Neural cell (in vitro differentiated cells): ENCODE data around the gene ATG4A.

ENCODE experiments used
- EP300 ChIP-seq: fragments of 450-650 bp; conservative IDR thresholded peaks from 2 replicates; pipeline ENCODE4 v1.6.1; 2014; ENCODE audit warnings: antibody characterized with exemption, mild to moderate bottlenecking, moderate library complexity; ENCODE audit not compliant: poor library complexity, severe bottlenecking
- EZH2 ChIP-seq: fragments of 200-600, 300-800 bp; shearing (Covaris generic), sonication (generic); IDR thresholded peaks from 2 replicates; pipeline ENCODE4 v1.6.1; 2014; ENCODE audit warnings: antibody characterized with exemption, low read length, borderline replicate concordance, mild to moderate bottlenecking; ENCODE audit not compliant: insufficient read depth, poor library complexity, severe bottlenecking
- POLR2AphosphoS5 ChIP-seq: IDR thresholded peaks from 2 replicates; pipeline ENCODE4 v1.6.1; 2012
- RAD21 ChIP-seq: fragments of 450-650 bp; conservative IDR thresholded peaks from 2 replicates; pipeline ENCODE4 v1.6.1; 2014; ENCODE audit warnings: antibody characterized with exemption, mild to moderate bottlenecking, moderate library complexity
- TF ChIP-seq, protein P1 (sequence below): fragments of 450-650 bp; IDR thresholded peaks from 2 replicates; pipeline ENCODE4 v1.5.1; 2014; ENCODE audit warnings: antibody characterized with exemption, mild to moderate bottlenecking, moderate library complexity; ENCODE audit not compliant: poor library complexity, severe bottlenecking
- TF ChIP-seq, protein P2 (sequence below): IDR thresholded peaks from 2 replicates; pipeline ENCODE4 v1.6.1; 2012; ENCODE audit warnings: borderline replicate concordance

DNA sequence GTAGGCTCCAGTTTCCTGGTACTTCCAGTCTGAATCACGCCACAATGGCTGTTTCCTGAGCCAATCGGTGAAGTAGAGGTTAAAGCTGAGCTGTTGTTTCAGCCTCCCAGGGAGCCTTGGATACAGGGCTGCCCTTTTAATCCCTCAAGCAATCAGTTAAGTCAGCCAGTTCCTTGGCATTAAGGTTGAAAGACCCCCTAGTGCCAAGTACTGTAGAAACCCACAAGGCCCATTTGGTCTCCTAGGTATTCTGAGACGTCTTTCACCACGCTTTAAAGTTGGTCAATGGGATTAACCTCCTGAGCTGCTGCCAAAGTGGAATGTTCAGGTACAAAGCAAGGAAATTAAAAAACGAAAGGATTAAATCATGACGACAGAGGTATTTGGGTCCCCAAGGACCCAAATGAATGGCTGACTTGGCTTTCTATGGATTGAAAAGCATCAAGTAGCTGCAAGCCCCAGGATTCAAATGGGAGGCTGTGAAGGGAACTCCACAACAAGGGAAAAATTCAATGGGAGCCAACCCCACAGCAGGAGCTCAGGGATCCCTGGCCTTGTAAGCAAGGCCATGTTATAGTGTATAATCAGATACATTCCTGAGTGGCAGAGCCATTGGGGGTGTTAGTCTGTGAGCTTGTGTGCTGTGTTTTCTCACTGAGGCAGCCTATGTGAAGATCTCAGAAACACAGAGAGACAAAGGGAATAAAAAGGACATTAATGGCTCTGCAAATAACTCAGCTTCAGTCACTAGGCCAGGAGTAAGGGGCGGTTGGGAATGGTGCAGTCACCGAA lies 86.0 kb downstream of the ATG4A start:
- no peak for TF ChIP-seq EP300
- no peak for TF ChIP-seq EZH2
- TF ChIP-seq, protein P1, sequence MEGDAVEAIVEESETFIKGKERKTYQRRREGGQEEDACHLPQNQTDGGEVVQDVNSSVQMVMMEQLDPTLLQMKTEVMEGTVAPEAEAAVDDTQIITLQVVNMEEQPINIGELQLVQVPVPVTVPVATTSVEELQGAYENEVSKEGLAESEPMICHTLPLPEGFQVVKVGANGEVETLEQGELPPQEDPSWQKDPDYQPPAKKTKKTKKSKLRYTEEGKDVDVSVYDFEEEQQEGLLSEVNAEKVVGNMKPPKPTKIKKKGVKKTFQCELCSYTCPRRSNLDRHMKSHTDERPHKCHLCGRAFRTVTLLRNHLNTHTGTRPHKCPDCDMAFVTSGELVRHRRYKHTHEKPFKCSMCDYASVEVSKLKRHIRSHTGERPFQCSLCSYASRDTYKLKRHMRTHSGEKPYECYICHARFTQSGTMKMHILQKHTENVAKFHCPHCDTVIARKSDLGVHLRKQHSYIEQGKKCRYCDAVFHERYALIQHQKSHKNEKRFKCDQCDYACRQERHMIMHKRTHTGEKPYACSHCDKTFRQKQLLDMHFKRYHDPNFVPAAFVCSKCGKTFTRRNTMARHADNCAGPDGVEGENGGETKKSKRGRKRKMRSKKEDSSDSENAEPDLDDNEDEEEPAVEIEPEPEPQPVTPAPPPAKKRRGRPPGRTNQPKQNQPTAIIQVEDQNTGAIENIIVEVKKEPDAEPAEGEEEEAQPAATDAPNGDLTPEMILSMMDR, result no peak
- TF ChIP-seq RAD21, result no peak
- TF ChIP-seq, protein P2, sequence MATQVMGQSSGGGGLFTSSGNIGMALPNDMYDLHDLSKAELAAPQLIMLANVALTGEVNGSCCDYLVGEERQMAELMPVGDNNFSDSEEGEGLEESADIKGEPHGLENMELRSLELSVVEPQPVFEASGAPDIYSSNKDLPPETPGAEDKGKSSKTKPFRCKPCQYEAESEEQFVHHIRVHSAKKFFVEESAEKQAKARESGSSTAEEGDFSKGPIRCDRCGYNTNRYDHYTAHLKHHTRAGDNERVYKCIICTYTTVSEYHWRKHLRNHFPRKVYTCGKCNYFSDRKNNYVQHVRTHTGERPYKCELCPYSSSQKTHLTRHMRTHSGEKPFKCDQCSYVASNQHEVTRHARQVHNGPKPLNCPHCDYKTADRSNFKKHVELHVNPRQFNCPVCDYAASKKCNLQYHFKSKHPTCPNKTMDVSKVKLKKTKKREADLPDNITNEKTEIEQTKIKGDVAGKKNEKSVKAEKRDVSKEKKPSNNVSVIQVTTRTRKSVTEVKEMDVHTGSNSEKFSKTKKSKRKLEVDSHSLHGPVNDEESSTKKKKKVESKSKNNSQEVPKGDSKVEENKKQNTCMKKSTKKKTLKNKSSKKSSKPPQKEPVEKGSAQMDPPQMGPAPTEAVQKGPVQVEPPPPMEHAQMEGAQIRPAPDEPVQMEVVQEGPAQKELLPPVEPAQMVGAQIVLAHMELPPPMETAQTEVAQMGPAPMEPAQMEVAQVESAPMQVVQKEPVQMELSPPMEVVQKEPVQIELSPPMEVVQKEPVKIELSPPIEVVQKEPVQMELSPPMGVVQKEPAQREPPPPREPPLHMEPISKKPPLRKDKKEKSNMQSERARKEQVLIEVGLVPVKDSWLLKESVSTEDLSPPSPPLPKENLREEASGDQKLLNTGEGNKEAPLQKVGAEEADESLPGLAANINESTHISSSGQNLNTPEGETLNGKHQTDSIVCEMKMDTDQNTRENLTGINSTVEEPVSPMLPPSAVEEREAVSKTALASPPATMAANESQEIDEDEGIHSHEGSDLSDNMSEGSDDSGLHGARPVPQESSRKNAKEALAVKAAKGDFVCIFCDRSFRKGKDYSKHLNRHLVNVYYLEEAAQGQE, result no peak
- TF ChIP-seq POLR2AphosphoS5, result no peak
